Measurements from ENCODE around the gene MAB21L3. TPM values are rescaled to one million over a fixed set of nuclear protein-coding genes. Genes with fewer than 3 reads are reported as not detected.

Gene MAB21L3
- total RNA-seq, 4 donors from 2014 or later, result 9.7 to 26.6 (median 20.7) TPM

GRCh38 chr1:116128664-116129063, 17.5 kb downstream of the MAB21L3 start:
- WGBS, result 90% methylated on average over 3 of the region's 3 CpGs
- DNase-seq (ENCODE audit: low spot score in 2 of 2), result no peak
- H3K27ac ChIP-seq, result no peak overlapping the region
- TF ChIP-seq, protein P1, sequence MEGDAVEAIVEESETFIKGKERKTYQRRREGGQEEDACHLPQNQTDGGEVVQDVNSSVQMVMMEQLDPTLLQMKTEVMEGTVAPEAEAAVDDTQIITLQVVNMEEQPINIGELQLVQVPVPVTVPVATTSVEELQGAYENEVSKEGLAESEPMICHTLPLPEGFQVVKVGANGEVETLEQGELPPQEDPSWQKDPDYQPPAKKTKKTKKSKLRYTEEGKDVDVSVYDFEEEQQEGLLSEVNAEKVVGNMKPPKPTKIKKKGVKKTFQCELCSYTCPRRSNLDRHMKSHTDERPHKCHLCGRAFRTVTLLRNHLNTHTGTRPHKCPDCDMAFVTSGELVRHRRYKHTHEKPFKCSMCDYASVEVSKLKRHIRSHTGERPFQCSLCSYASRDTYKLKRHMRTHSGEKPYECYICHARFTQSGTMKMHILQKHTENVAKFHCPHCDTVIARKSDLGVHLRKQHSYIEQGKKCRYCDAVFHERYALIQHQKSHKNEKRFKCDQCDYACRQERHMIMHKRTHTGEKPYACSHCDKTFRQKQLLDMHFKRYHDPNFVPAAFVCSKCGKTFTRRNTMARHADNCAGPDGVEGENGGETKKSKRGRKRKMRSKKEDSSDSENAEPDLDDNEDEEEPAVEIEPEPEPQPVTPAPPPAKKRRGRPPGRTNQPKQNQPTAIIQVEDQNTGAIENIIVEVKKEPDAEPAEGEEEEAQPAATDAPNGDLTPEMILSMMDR (IDR thresholded peaks at IDR 0.05), result no peak
- TF ChIP-seq POLR2A (IDR thresholded peaks at IDR 0.05), result no peak
- TF ChIP-seq POLR2AphosphoS5 (IDR thresholded peaks at IDR 0.05), result no peak
- no peak for TF ChIP-seq EP300 (IDR thresholded peaks at IDR 0.05)
- H3K27me3 ChIP-seq, result no peaks in the 10 kb centered on the region
- peaks cover 7% of the 10 kb centered on the region for H3K4me1 ChIP-seq
- peaks cover 18% of the 10 kb centered on the region for H3K36me3 ChIP-seq
- no peaks in the 10 kb centered on the region for H3K9me3 ChIP-seq
- H3K4me3 ChIP-seq, result no peak overlapping the region

DNA sequence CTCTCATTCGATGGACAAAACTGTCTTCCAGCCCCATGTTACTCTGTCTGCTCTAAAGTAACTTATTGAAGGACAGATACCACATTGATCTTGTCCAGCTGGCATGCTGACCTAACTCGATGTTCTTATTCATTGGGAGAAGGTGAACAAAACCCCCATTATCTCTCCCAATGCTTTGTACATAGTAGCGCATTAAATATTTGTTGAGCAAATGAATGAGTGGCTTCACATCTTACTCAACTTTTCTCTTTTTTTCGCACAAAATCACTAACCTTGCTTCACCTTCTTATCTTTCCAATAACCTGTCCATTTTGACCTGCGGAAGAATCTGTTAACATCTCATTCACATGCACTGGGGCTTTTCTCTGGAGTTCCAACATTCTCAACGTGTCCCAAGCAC, 18.3 kb downstream of the MAB21L3 start:
- 88% methylated on average over 6 of the region's 6 CpGs for WGBS
- no peak for DNase-seq (ENCODE audit: low spot score in 2 of 2)
- Histone ChIP-seq H3K36me3 (peaks cover 15% of the 10 kb centered on the region), H3K9me3 (no peaks in the 10 kb centered on the region), H3K27ac (no peak overlapping the region), H3K4me1 (peaks cover 7% of the 10 kb centered on the region), H3K27me3 (no peaks in the 10 kb centered on the region), H3K4me3 (no peak overlapping the region)
- TF ChIP-seq POLR2AphosphoS5 (IDR thresholded peaks at IDR 0.05), result no peak
- no peak for TF ChIP-seq EP300 (IDR thresholded peaks at IDR 0.05)
- TF ChIP-seq, protein P1 (IDR thresholded peaks at IDR 0.05), result no peak
- TF ChIP-seq POLR2A (IDR thresholded peaks at IDR 0.05), result no peak

DNA sequence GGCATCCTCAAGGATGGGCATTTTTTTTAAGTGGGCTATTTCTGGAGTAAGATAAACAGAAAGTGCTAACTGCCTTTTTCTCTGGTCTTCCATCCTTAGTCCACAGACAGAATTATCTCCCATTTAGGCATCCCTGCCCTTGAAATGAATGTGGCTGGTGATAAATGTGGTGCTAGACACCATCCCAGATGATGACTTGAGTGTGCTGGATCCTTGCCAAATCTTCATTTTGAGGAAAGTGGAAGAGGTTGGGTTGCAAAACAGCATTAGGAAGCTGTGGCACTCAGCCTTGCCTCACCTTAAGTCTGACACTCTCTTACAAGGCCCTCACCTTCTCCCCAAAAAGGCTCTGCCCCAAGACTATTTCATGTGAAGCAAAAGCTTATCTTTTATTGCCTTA, 19.2 kb downstream of the MAB21L3 start:
- H3K36me3 ChIP-seq, result peaks cover 15% of the 10 kb centered on the region
- DNase-seq (ENCODE audit: low spot score in 2 of 2), result no peak
- TF ChIP-seq, protein P1 (IDR thresholded peaks at IDR 0.05), result no peak
- TF ChIP-seq POLR2AphosphoS5 (IDR thresholded peaks at IDR 0.05) (no peak), EP300 (IDR thresholded peaks at IDR 0.05) (no peak), POLR2A (IDR thresholded peaks at IDR 0.05) (no peak)
- H3K27ac ChIP-seq, result no peak overlapping the region
- no peaks in the 10 kb centered on the region for H3K27me3 ChIP-seq
- H3K9me3 ChIP-seq, result no peaks in the 10 kb centered on the region
- H3K4me1 ChIP-seq, result peaks cover 7% of the 10 kb centered on the region
- no peak overlapping the region for H3K4me3 ChIP-seq

- H3K9me3 ChIP-seq, result no peaks in the 10 kb centered on the region
- H3K27me3 ChIP-seq, result no peaks in the 10 kb centered on the region
- H3K4me3 ChIP-seq, result no peak overlapping the region
- TF ChIP-seq EP300 (IDR thresholded peaks at IDR 0.05) (no peak), POLR2A (IDR thresholded peaks at IDR 0.05) (no peak), POLR2AphosphoS5 (IDR thresholded peaks at IDR 0.05) (no peak)
- TF ChIP-seq, protein P1 (IDR thresholded peaks at IDR 0.05), result no peak
- no peak overlapping the region for H3K27ac ChIP-seq
- 97% methylated on average over 4 of the region's 4 CpGs for WGBS
- H3K36me3 ChIP-seq, result peaks cover 15% of the 10 kb centered on the region
- H3K4me1 ChIP-seq, result peaks cover 7% of the 10 kb centered on the region
- no peak for DNase-seq (ENCODE audit: low spot score in 2 of 2)
These were observed 20.0 kb downstream of the MAB21L3 start for GRCh38 chr1:116131170-116131569.

DNA sequence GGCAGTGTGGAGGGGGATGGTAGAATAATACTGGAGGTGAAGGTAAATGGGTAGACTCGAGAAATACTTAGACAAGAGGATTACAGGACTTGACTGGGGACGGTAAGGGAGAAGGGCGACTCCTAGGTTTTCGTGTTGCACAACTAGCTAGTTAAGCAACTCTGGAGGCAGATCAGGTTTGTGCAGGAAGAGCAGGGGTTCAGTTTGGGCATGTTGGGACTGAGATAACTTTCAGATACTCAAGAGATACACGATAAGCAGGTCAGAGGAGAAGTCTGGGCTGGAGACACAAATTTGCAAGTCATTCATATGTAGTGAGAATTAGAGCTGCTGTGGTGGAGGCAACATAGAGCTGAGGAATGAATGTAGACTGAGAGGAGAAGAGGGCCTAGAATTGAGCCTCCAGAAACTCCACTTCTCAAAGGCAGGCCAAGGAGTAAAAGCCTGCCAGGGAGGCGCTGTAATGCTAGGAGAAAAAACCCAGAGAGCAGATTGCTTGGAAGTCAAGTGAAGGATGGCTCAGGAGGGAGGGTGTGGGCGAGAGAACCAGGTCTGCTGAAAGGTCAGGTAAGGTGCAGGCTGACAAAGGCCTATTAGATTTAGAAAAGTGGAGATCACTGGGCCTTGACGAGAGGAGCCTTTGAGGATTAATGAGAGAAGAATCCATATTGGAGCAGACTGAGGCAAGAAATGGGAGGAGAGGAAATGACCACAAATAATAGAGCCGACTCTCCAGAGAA, 20.8 kb downstream of the MAB21L3 start:
- H3K27ac ChIP-seq, result peak overlapping the region; percentile 31
- DNase-seq (ENCODE audit: low spot score in 2 of 2), result no peak
- H3K4me3 ChIP-seq, result no peak overlapping the region
- peaks cover 15% of the 10 kb centered on the region for H3K36me3 ChIP-seq
- H3K4me1 ChIP-seq, result peaks cover 7% of the 10 kb centered on the region
- H3K27me3 ChIP-seq, result no peaks in the 10 kb centered on the region
- H3K9me3 ChIP-seq, result no peaks in the 10 kb centered on the region
- 60% methylated on average over 9 of the region's 9 CpGs for WGBS
- TF ChIP-seq EP300 (IDR thresholded peaks at IDR 0.05) (no peak), POLR2A (IDR thresholded peaks at IDR 0.05) (no peak), POLR2AphosphoS5 (IDR thresholded peaks at IDR 0.05) (peak in 1 of 3 donors; percentile 44)
- TF ChIP-seq, protein P1 (IDR thresholded peaks at IDR 0.05), result no peak

Data from suprapubic skin (tissue), 4 donors.